K562 (cell line): ENCODE measurements around the gene ANKRD45. TPM values are rescaled to one million over a fixed set of nuclear protein-coding genes. Genes with fewer than 3 reads are reported as not detected.
A peak's percentile ranks its signal among the peaks of the same experiment; 100 is the strongest.

Experiments used
- ATF1 ChIP-seq, 2 experiments: fragments of 450-650 bp in 1 of 2; IDR thresholded peaks; 2 replicates each; pipeline ENCODE4 v1.6.1; 2016; ENCODE audit warnings: missing compliant biosample characterization in 1 of 2, missing genetic modification characterization in 1 of 2
- CAMTA2 ChIP-seq: fragments of 250-450 bp; sonication (Bioruptor Pico); conservative IDR thresholded peaks from 2 replicates; pipeline ENCODE4 v1.5.1; 2022
- EHMT2 ChIP-seq: fragments of 450-650 bp; IDR thresholded peaks from 2 replicates; pipeline ENCODE4 v1.6.1; 2018; ENCODE audit warnings: antibody characterized with exemption
- ILF3 ChIP-seq: fragments of 450-650 bp; IDR thresholded peaks from 2 replicates; pipeline ENCODE4 v1.6.1; 2018; ENCODE audit warnings: antibody characterized with exemption, mild to moderate bottlenecking, moderate library complexity, borderline replicate concordance
- IRF2 ChIP-seq: sonication (generic); formaldehyde crosslinking; IDR thresholded peaks from 2 replicates; pipeline ENCODE4 v1.8.1; 2022; ENCODE audit warnings: mild to moderate bottlenecking, missing genetic modification reagents
- KDM5B ChIP-seq: fragments of 200-600 bp; sonication (generic); IDR thresholded peaks from 2 replicates; pipeline ENCODE4 v1.6.1; 2012; ENCODE audit warnings: low read depth, mild to moderate bottlenecking, moderate library complexity, low read length, control low read depth, inconsistent platforms; ENCODE audit not compliant: insufficient replicate concordance
- LEF1 ChIP-seq: fragments of 450-650 bp; IDR thresholded peaks from 2 replicates; pipeline ENCODE4 v1.6.1; 2016; ENCODE audit warnings: mild to moderate bottlenecking
- NCOA4 ChIP-seq: fragments of 450-650 bp; IDR thresholded peaks from 2 replicates; pipeline ENCODE4 v1.6.1; 2018; ENCODE audit warnings: mild to moderate bottlenecking; ENCODE audit not compliant: partially characterized antibody
- PRMT5 ChIP-seq: sonication (generic); formaldehyde crosslinking; IDR thresholded peaks from 2 replicates; pipeline ENCODE4 v1.5.0; 2020; ENCODE audit warnings: missing genetic modification reagents
- SIRT6 ChIP-seq: IDR thresholded peaks from one replicate; pipeline ENCODE4 v1.6.1; 2012; ENCODE audit warnings: low read depth, mild to moderate bottlenecking, control low read depth, inconsistent platforms, low read length, moderate library complexity
- STAG1 ChIP-seq: sonication (generic); formaldehyde crosslinking; IDR thresholded peaks from 2 replicates; pipeline ENCODE4 v1.5.0; 2020; ENCODE audit warnings: missing genetic modification reagents, borderline replicate concordance
- TAF9B ChIP-seq: fragments of 450-650 bp; IDR thresholded peaks from 2 replicates; pipeline ENCODE4 v1.6.1; 2018; ENCODE audit warnings: mild to moderate bottlenecking; ENCODE audit not compliant: partially characterized antibody
- TSC22D4 ChIP-seq: fragments of 450-650 bp; IDR thresholded peaks from 2 replicates; pipeline ENCODE4 v1.6.1; 2016; ENCODE audit warnings: missing genetic modification characterization, missing biosample characterization, control low read depth
- WHSC1 ChIP-seq: IDR thresholded peaks from one replicate; pipeline ENCODE4 v1.6.1; 2012; ENCODE audit warnings: low read length, control low read depth, inconsistent platforms
- YY1 ChIP-seq, 3 experiments: IDR thresholded peaks; 2 replicates each; pipeline ENCODE4 v1.6.1; 2011; ENCODE audit warnings: low read length in 2 of 3, mild to moderate bottlenecking in 2 of 3, moderate library complexity in 2 of 3, borderline replicate concordance in 1 of 3, control low read depth in 1 of 3, low read depth in 1 of 3; ENCODE audit not compliant: insufficient read depth in 3 of 3, insufficient replicate concordance in 2 of 3, control insufficient read depth in 1 of 3, insufficient read length in 1 of 3; ENCODE audit errors: extremely low read depth in 1 of 3
- polyA plus RNA-seq, 8 experiments: library from polyadenylated mRNA; depleted of rRNA in 4 of 8; stranded (reverse) in 5 of 8; unstranded in 3 of 8; fragments of >200 nt; fragmentation: Nextera tagmentation in 2 of 8; fragmentation: Illumina TruSeq in 1 of 8; extraction: Ambion mirVana in 2 of 8; extraction: Trizol in 1 of 8; gene quantifications; 2 replicates each; pipeline versions ENCODE4 v1.2.1 to v1.2.3, GENCODE V29; 2011 to 2014; ENCODE audit warnings: inconsistent platforms in 1 of 8, missing spikeins in 1 of 8
- total RNA-seq, 7 experiments: library from RNA; depleted of rRNA in 6 of 7; stranded (reverse); fragments of >200 nt in 6 of 7; fragmentation: Illumina TruSeq in 2 of 7; extraction: Trizol in 2 of 7; gene quantifications; 2 replicates each; pipeline versions ENCODE4 v1.2.1 to v1.2.3, GENCODE V29; 2011 to 2021; ENCODE audit warnings: low replicate concordance in 1 of 7
- TF ChIP-seq, protein P1 (sequence below): fragments of 250-450 bp; sonication (Bioruptor Pico); IDR thresholded peaks from 2 replicates; pipeline ENCODE4 v1.4.0; 2020; ENCODE audit warnings: borderline replicate concordance
- TF ChIP-seq, protein P2 (sequence below): fragments of 450-650 bp; formaldehyde crosslinking; IDR thresholded peaks from 2 replicates; pipeline ENCODE4 v1.4.0; 2022; ENCODE audit warnings: missing genetic modification characterization
- TF ChIP-seq, protein P3 (sequence below): sonication (generic); formaldehyde crosslinking; IDR thresholded peaks from 2 replicates; pipeline ENCODE4 v1.8.0; 2022; ENCODE audit warnings: mild to moderate bottlenecking, missing genetic modification reagents
- TF ChIP-seq, protein P4 (sequence below): fragments of 200-800 bp; sonication (Bioruptor generic); IDR thresholded peaks from 2 replicates; pipeline ENCODE4 v1.6.1; 2017; ENCODE audit warnings: missing genetic modification characterization, missing compliant biosample characterization

Gene ANKRD45
- total and polyA plus RNA-seq, 9 of the 15 experiments (the other 6 are each of a cell fraction or from before 2014, with no cell fraction given) = 0.10 to 0.30 (median 0.11) TPM; not detected in 2

DNA sequence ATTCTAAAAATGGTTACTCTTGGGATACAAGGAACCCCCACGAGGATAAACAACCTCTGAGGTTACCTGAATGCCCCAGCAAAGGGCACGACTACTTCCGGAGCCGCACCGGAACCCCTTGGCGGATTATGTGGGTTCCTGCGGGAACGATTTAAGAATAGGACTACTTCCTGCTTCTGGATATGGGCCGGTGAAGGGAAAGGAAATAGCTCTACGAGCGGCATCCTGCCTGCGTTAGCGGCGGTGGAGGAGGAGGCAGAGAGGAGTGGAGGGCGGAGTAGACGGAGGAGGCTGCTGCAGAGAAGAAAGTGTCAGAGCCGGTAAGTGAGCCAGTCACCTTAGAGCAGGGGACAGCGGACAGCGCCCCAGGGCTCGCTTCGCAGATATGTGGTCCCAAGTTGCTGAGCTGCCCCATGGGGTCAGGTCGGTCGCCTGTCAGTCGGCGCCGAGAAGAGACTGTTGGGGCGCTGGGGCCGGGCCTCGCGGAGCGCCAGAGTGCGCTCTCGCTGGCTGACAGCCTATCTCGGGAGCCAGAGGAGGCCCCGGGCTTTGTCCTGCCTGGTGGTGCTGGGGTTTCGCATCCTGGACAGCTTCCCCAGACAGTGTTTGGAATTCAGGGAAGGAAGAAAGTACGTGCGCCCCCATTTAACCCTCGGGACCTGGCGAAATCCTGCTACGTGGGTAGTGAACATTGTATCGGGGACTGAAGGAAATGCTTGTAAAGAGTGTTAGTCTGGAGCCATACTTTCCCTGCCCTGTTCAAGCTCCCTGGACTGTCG, 45.3 kb upstream of the ANKRD45 start, which contains the start of gene KLHL20 (continued):
- TF ChIP-seq, protein P1, sequence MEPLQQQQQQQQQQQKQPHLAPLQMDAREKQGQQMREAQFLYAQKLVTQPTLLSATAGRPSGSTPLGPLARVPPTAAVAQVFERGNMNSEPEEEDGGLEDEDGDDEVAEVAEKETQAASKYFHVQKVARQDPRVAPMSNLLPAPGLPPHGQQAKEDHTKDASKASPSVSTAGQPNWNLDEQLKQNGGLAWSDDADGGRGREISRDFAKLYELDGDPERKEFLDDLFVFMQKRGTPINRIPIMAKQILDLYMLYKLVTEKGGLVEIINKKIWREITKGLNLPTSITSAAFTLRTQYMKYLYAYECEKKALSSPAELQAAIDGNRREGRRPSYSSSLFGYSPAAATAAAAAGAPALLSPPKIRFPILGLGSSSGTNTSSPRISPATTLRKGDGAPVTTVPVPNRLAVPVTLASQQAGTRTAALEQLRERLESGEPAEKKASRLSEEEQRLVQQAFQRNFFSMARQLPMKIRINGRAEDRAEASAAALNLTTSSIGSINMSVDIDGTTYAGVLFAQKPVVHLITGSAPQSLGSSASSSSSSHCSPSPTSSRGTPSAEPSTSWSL (CRISPR knock-in tag) = no peak
- TF ChIP-seq PRMT5 (no peak), IRF2 (CRISPR knock-in tag) (no peak), TSC22D4 (tag) (no peak), WHSC1 (no peak), CAMTA2 (CRISPR knock-in tag) (no peak), TAF9B (peak; percentile 98), KDM5B (peak; percentile 94), STAG1 (CRISPR knock-in tag) (no peak), LEF1 (peak; percentile 72; the same call in 1 of the 2 replicates), SIRT6 (no peak), NCOA4 (peak; percentile 66), ATF1 (CRISPR knock-in tag; IDR thresholded peaks at IDR 0.05) (no peak), ATF1 (tag; IDR thresholded peaks at IDR 0.05) (peak; percentile 80), EHMT2 (peak; percentile 94), ILF3 (no peak), YY1 (IDR thresholded peaks at IDR 0.05; ENCODE audit: borderline replicate concordance in 1 of 3, control insufficient read depth in 1 of 3, extremely low read depth in 1 of 3, insufficient read depth in 3 of 3, insufficient read length in 1 of 3, insufficient replicate concordance in 2 of 3, low read depth in 1 of 3, low read length in 2 of 3) (peak in 2 of 3 experiments; percentile 51 to 63)
- TF ChIP-seq, protein P2, sequence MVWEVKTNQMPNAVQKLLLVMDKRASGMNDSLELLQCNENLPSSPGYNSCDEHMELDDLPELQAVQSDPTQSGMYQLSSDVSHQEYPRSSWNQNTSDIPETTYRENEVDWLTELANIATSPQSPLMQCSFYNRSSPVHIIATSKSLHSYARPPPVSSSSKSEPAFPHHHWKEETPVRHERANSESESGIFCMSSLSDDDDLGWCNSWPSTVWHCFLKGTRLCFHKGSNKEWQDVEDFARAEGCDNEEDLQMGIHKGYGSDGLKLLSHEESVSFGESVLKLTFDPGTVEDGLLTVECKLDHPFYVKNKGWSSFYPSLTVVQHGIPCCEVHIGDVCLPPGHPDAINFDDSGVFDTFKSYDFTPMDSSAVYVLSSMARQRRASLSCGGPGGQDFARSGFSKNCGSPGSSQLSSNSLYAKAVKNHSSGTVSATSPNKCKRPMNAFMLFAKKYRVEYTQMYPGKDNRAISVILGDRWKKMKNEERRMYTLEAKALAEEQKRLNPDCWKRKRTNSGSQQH = peak; percentile 70; the same call in 1 of the 2 replicates
- TF ChIP-seq, protein P3, sequence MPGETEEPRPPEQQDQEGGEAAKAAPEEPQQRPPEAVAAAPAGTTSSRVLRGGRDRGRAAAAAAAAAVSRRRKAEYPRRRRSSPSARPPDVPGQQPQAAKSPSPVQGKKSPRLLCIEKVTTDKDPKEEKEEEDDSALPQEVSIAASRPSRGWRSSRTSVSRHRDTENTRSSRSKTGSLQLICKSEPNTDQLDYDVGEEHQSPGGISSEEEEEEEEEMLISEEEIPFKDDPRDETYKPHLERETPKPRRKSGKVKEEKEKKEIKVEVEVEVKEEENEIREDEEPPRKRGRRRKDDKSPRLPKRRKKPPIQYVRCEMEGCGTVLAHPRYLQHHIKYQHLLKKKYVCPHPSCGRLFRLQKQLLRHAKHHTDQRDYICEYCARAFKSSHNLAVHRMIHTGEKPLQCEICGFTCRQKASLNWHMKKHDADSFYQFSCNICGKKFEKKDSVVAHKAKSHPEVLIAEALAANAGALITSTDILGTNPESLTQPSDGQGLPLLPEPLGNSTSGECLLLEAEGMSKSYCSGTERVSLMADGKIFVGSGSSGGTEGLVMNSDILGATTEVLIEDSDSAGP (CRISPR knock-in tag) = peak; percentile 13; the same call in 1 of the 2 replicates
- TF ChIP-seq, protein P4, sequence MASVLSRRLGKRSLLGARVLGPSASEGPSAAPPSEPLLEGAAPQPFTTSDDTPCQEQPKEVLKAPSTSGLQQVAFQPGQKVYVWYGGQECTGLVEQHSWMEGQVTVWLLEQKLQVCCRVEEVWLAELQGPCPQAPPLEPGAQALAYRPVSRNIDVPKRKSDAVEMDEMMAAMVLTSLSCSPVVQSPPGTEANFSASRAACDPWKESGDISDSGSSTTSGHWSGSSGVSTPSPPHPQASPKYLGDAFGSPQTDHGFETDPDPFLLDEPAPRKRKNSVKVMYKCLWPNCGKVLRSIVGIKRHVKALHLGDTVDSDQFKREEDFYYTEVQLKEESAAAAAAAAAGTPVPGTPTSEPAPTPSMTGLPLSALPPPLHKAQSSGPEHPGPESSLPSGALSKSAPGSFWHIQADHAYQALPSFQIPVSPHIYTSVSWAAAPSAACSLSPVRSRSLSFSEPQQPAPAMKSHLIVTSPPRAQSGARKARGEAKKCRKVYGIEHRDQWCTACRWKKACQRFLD (CRISPR knock-in tag) = peak; percentile 81
